GM23338 (cell line): ENCODE results near the gene CD46. TPM values are rescaled to one million over a fixed set of nuclear protein-coding genes. Genes with fewer than 3 reads are reported as not detected.

ENCODE experiments used
- ATAC-seq: fragments of 200-7000 bp; cut with Tn5 transposase; 3 replicates; pipeline ENCODE4 v1.9.1; 2020
- DNase-seq: peaks from one replicate; pipeline ENCODE4 v3.0.0-alpha.2; 2015; ENCODE audit warnings: low spot score
- H2AFZ ChIP-seq: fragments of 200-600 bp; sonication (generic); 2 replicates; pipeline ENCODE4 v1.8.0; 2016; ENCODE audit warnings: antibody characterized with exemption, mild to moderate bottlenecking, moderate library complexity
- H3F3A ChIP-seq: fragments of 200-600 bp; sonication (generic); replicated peaks from 2 replicates; pipeline ENCODE4 v1.8.0; 2017; ENCODE audit warnings: antibody characterized with exemption, mixed run types, low read depth
- H3K27ac ChIP-seq: fragments of 200-600 bp; sonication (generic); 2 replicates; pipeline ENCODE4 v1.6.1; 2016; ENCODE audit warnings: low read depth
- H3K27me3 ChIP-seq: fragments of 200-600 bp; sonication (generic); 2 replicates; pipeline ENCODE4 v1.8.0; 2016; ENCODE audit warnings: mild to moderate bottlenecking, mixed run types, moderate library complexity; ENCODE audit not compliant: insufficient read depth
- H3K36me3 ChIP-seq: fragments of 200-600 bp; sonication (generic); 2 replicates; pipeline ENCODE4 v1.8.0; 2016; ENCODE audit warnings: mild to moderate bottlenecking; ENCODE audit not compliant: insufficient read depth
- H3K4me1 ChIP-seq: fragments of 200-600 bp; sonication (generic); 2 replicates; pipeline ENCODE4 v1.8.0; 2016; ENCODE audit warnings: mild to moderate bottlenecking, moderate library complexity; ENCODE audit not compliant: insufficient read depth
- H3K4me2 ChIP-seq: fragments of 200-600 bp; sonication (generic); 2 replicates; pipeline ENCODE4 v1.7.1; 2017; ENCODE audit warnings: mixed run types
- H3K4me3 ChIP-seq: fragments of 200-600 bp; sonication (generic); 2 replicates; pipeline ENCODE4 v1.6.1; 2016; ENCODE audit warnings: mixed run types
- H3K79me2 ChIP-seq: fragments of 200-600 bp; sonication (generic); replicated peaks from 2 replicates; pipeline ENCODE4 v1.8.0; 2017; ENCODE audit warnings: mild to moderate bottlenecking; ENCODE audit not compliant: insufficient read depth
- H3K9me2 ChIP-seq: fragments of 200-600 bp; sonication (generic); 2 replicates; pipeline ENCODE4 v1.8.0; 2017; ENCODE audit not compliant: insufficient read depth
- H4K20me1 ChIP-seq: fragments of 200-600 bp; sonication (generic); replicated peaks from 2 replicates; pipeline ENCODE4 v1.8.0; 2017; ENCODE audit warnings: mild to moderate bottlenecking; ENCODE audit not compliant: insufficient read depth
- H3K27ac Mint-ChIP-seq: 2 replicates; pipeline ENCODE4 v1.8.0; 2020; ENCODE audit warnings: inconsistent platforms, mild to moderate bottlenecking, moderate library complexity, mixed read lengths
- H3K27me3 Mint-ChIP-seq: 3 replicates; pipeline ENCODE4 v1.8.0; 2022; ENCODE audit warnings: low read depth, mild to moderate bottlenecking, moderate library complexity, mixed read lengths, inconsistent platforms; ENCODE audit not compliant: insufficient read depth, poor library complexity
- H3K36me3 Mint-ChIP-seq: 3 replicates; pipeline ENCODE4 v1.8.0; 2021; ENCODE audit warnings: low read depth, mild to moderate bottlenecking, inconsistent platforms, moderate library complexity, mixed read lengths
- H3K4me1 Mint-ChIP-seq: 3 replicates; pipeline ENCODE4 v1.8.0; 2020; ENCODE audit warnings: mild to moderate bottlenecking, inconsistent platforms, mixed read lengths
- H3K4me3 Mint-ChIP-seq: 3 replicates; pipeline ENCODE4 v1.8.0; 2021; ENCODE audit warnings: moderate library complexity, mild to moderate bottlenecking, inconsistent platforms, mixed read lengths
- H3K9me3 Mint-ChIP-seq: 3 replicates; pipeline ENCODE4 v1.8.0; 2020; ENCODE audit warnings: moderate library complexity, mild to moderate bottlenecking, inconsistent platforms, mixed read lengths
- CREB1 ChIP-seq: fragments of 250-450 bp; sonication (Bioruptor Pico); IDR thresholded peaks from 2 replicates; pipeline ENCODE4 v1.5.0; 2020; ENCODE audit warnings: low read depth, mild to moderate bottlenecking, moderate library complexity
- EZH2 ChIP-seq: fragments of 200-600 bp; sonication (generic); IDR thresholded peaks from one replicate; pipeline ENCODE4 v1.8.0; 2017; ENCODE audit warnings: antibody characterized with exemption, mild to moderate bottlenecking, low read depth; ENCODE audit not compliant: unreplicated experiment
- EZH2phosphoT487 ChIP-seq: fragments of 200-600 bp; sonication (generic); IDR thresholded peaks from one replicate; pipeline ENCODE4 v1.8.1; 2018; ENCODE audit warnings: antibody characterized with exemption; ENCODE audit not compliant: unreplicated experiment
- JUNB ChIP-seq: IDR thresholded peaks from one replicate; pipeline ENCODE4 v1.6.1; 2016; ENCODE audit warnings: antibody characterized with exemption; ENCODE audit not compliant: unreplicated experiment
- NANOG ChIP-seq: IDR thresholded peaks from 2 replicates; pipeline ENCODE4 v1.6.1; 2016; ENCODE audit warnings: antibody characterized with exemption, borderline replicate concordance
- POLR2AphosphoS5 ChIP-seq: IDR thresholded peaks from 2 replicates; pipeline ENCODE4 v1.6.1; 2016; ENCODE audit warnings: antibody characterized with exemption, low read depth
- STAT1 ChIP-seq: IDR thresholded peaks from one replicate; pipeline ENCODE4 v1.6.1; 2016; ENCODE audit warnings: antibody characterized with exemption; ENCODE audit not compliant: unreplicated experiment
- ZNF114 ChIP-seq: fragments of 250-450 bp; sonication (Bioruptor Pico); IDR thresholded peaks from 2 replicates; pipeline ENCODE4 v1.5.0; 2020; ENCODE audit warnings: mild to moderate bottlenecking, moderate library complexity
- ZNF331 ChIP-seq: fragments of 250-450 bp; sonication (Bioruptor Pico); IDR thresholded peaks from 2 replicates; pipeline ENCODE4 v1.5.0; 2020; ENCODE audit warnings: low read depth, mild to moderate bottlenecking, moderate library complexity
- polyA plus RNA-seq: library from polyadenylated mRNA; unstranded; fragments of >200 nt; fragmentation: Nextera tagmentation; extraction: Ambion mirVana; gene quantifications from 2 replicates; pipeline ENCODE4 v1.2.1, GENCODE V29; 2016
- total RNA-seq: library from RNA; depleted of rRNA; stranded (reverse); fragments of >200 nt; shearing (Covaris generic); gene quantifications from 2 replicates; pipeline ENCODE4 v1.2.3, GENCODE V29; 2014
- TF ChIP-seq, protein P1 (sequence below): IDR thresholded peaks from one replicate; pipeline ENCODE4 v1.6.1; 2018; ENCODE audit warnings: antibody characterized with exemption; ENCODE audit not compliant: unreplicated experiment
- TF ChIP-seq, protein P2 (sequence below): fragments of 250-450 bp; sonication (Bioruptor Pico); IDR thresholded peaks from 2 replicates; pipeline ENCODE4 v1.5.0; 2020; ENCODE audit warnings: mild to moderate bottlenecking, moderate library complexity
- TF ChIP-seq, protein P3 (sequence below), 2 experiments: fragments of 200-600 bp in 1 of 2; sonication (generic) in 1 of 2; conservative IDR thresholded peaks; 2 replicates each; pipeline versions ENCODE4 v1.5.1 to v1.6.1; 2016 to 2017; ENCODE audit warnings: antibody characterized with exemption in 2 of 2, low read depth in 2 of 2, mild to moderate bottlenecking in 2 of 2, moderate library complexity in 1 of 2
- TF ChIP-seq, protein P4 (sequence below): IDR thresholded peaks from 2 replicates; pipeline ENCODE4 v1.6.1; 2016; ENCODE audit warnings: antibody characterized with exemption

Gene CD46
- total and polyA plus RNA-seq, 2 experiments from 2014 or later = 199 to 209 TPM

DNA sequence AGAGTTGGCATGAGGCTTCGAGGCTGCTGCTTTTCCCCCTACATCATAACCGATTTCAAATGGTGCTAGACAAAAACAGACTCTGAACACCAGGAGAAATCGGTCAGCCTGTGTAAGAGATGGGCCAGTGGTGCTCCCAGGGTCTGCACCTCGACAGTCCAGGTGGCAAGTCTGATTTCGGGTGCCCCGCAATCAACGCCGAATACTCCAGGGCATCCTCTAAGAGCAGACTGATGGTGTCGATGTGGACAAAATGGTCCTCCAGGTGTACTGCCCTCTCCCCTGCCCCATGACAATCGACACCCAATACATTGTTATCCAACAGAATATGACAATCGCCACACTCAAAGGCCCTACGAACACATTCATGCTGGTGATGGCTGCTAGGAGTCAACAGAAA lies 50.0 kb downstream of the CD46 start:
- H3K4me3 Mint-ChIP-seq = no peak overlapping the region
- no peaks in the 10 kb centered on the region for H3K9me2 ChIP-seq

More for the DNA sequence above, 50.0 kb downstream of the CD46 start:
- Histone ChIP-seq H3K27ac (no peak overlapping the region), H3K27me3 (no peaks in the 10 kb centered on the region), H3K4me2 (no peak overlapping the region), H3K36me3 (no peaks in the 10 kb centered on the region), H3K4me1 (no peaks in the 10 kb centered on the region), H3F3A (no peaks in the 10 kb centered on the region), H3K4me3 (no peak overlapping the region), H4K20me1 (no peaks in the 10 kb centered on the region), H2AFZ (no peak overlapping the region), H3K79me2 (no peaks in the 10 kb centered on the region)
- Mint-ChIP-seq H3K36me3 (no peaks in the 10 kb centered on the region), H3K27me3 (peaks cover 9% of the 10 kb centered on the region), H3K4me1 (peaks cover 13% of the 10 kb centered on the region), H3K9me3 (no peaks in the 10 kb centered on the region), H3K27ac (no peak overlapping the region)
- no peak for DNase-seq
- TF ChIP-seq EZH2phosphoT487 = no peak
- TF ChIP-seq, protein P1, sequence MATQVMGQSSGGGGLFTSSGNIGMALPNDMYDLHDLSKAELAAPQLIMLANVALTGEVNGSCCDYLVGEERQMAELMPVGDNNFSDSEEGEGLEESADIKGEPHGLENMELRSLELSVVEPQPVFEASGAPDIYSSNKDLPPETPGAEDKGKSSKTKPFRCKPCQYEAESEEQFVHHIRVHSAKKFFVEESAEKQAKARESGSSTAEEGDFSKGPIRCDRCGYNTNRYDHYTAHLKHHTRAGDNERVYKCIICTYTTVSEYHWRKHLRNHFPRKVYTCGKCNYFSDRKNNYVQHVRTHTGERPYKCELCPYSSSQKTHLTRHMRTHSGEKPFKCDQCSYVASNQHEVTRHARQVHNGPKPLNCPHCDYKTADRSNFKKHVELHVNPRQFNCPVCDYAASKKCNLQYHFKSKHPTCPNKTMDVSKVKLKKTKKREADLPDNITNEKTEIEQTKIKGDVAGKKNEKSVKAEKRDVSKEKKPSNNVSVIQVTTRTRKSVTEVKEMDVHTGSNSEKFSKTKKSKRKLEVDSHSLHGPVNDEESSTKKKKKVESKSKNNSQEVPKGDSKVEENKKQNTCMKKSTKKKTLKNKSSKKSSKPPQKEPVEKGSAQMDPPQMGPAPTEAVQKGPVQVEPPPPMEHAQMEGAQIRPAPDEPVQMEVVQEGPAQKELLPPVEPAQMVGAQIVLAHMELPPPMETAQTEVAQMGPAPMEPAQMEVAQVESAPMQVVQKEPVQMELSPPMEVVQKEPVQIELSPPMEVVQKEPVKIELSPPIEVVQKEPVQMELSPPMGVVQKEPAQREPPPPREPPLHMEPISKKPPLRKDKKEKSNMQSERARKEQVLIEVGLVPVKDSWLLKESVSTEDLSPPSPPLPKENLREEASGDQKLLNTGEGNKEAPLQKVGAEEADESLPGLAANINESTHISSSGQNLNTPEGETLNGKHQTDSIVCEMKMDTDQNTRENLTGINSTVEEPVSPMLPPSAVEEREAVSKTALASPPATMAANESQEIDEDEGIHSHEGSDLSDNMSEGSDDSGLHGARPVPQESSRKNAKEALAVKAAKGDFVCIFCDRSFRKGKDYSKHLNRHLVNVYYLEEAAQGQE = no peak
- TF ChIP-seq ZNF114 (CRISPR knock-in tag) = no peak
- TF ChIP-seq STAT1 = no peak
- TF ChIP-seq CREB1 = no peak
- TF ChIP-seq, protein P2, sequence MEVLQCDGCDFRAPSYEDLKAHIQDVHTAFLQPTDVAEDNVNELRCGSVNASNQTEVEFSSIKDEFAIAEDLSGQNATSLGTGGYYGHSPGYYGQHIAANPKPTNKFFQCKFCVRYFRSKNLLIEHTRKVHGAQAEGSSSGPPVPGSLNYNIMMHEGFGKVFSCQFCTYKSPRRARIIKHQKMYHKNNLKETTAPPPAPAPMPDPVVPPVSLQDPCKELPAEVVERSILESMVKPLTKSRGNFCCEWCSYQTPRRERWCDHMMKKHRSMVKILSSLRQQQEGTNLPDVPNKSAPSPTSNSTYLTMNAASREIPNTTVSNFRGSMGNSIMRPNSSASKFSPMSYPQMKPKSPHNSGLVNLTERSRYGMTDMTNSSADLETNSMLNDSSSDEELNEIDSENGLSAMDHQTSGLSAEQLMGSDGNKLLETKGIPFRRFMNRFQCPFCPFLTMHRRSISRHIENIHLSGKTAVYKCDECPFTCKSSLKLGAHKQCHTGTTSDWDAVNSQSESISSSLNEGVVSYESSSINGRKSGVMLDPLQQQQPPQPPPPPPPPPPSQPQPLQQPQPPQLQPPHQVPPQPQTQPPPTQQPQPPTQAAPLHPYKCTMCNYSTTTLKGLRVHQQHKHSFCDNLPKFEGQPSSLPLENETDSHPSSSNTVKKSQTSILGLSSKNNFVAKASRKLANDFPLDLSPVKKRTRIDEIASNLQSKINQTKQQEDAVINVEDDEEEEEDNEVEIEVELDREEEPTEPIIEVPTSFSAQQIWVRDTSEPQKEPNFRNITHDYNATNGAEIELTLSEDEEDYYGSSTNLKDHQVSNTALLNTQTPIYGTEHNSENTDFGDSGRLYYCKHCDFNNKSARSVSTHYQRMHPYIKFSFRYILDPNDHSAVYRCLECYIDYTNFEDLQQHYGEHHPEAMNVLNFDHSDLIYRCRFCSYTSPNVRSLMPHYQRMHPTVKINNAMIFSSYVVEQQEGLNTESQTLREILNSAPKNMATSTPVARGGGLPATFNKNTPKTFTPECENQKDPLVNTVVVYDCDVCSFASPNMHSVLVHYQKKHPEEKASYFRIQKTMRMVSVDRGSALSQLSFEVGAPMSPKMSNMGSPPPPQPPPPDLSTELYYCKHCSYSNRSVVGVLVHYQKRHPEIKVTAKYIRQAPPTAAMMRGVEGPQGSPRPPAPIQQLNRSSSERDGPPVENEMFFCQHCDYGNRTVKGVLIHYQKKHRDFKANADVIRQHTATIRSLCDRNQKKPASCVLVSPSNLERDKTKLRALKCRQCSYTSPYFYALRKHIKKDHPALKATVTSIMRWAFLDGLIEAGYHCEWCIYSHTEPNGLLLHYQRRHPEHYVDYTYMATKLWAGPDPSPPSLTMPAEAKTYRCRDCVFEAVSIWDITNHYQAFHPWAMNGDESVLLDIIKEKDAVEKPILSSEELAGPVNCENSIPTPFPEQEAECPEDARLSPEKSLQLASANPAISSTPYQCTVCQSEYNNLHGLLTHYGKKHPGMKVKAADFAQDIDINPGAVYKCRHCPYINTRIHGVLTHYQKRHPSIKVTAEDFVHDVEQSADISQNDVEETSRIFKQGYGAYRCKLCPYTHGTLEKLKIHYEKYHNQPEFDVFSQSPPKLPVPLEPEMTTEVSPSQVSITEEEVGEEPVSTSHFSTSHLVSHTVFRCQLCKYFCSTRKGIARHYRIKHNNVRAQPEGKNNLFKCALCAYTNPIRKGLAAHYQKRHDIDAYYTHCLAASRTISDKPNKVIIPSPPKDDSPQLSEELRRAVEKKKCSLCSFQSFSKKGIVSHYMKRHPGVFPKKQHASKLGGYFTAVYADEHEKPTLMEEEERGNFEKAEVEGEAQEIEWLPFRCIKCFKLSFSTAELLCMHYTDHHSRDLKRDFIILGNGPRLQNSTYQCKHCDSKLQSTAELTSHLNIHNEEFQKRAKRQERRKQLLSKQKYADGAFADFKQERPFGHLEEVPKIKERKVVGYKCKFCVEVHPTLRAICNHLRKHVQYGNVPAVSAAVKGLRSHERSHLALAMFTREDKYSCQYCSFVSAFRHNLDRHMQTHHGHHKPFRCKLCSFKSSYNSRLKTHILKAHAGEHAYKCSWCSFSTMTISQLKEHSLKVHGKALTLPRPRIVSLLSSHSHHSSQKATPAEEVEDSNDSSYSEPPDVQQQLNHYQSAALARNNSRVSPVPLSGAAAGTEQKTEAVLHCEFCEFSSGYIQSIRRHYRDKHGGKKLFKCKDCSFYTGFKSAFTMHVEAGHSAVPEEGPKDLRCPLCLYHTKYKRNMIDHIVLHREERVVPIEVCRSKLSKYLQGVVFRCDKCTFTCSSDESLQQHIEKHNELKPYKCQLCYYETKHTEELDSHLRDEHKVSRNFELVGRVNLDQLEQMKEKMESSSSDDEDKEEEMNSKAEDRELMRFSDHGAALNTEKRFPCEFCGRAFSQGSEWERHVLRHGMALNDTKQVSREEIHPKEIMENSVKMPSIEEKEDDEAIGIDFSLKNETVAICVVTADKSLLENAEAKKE (CRISPR knock-in tag) = no peak
- TF ChIP-seq, protein P3, sequence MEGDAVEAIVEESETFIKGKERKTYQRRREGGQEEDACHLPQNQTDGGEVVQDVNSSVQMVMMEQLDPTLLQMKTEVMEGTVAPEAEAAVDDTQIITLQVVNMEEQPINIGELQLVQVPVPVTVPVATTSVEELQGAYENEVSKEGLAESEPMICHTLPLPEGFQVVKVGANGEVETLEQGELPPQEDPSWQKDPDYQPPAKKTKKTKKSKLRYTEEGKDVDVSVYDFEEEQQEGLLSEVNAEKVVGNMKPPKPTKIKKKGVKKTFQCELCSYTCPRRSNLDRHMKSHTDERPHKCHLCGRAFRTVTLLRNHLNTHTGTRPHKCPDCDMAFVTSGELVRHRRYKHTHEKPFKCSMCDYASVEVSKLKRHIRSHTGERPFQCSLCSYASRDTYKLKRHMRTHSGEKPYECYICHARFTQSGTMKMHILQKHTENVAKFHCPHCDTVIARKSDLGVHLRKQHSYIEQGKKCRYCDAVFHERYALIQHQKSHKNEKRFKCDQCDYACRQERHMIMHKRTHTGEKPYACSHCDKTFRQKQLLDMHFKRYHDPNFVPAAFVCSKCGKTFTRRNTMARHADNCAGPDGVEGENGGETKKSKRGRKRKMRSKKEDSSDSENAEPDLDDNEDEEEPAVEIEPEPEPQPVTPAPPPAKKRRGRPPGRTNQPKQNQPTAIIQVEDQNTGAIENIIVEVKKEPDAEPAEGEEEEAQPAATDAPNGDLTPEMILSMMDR (conservative IDR thresholded peaks at IDR 0.05; ENCODE audit: low read depth in 2 of 2) = no peak
- TF ChIP-seq ZNF331 = no peak
- no peak for TF ChIP-seq JUNB
- no peak for TF ChIP-seq EZH2
- no peak for TF ChIP-seq POLR2AphosphoS5
- TF ChIP-seq, protein P4, sequence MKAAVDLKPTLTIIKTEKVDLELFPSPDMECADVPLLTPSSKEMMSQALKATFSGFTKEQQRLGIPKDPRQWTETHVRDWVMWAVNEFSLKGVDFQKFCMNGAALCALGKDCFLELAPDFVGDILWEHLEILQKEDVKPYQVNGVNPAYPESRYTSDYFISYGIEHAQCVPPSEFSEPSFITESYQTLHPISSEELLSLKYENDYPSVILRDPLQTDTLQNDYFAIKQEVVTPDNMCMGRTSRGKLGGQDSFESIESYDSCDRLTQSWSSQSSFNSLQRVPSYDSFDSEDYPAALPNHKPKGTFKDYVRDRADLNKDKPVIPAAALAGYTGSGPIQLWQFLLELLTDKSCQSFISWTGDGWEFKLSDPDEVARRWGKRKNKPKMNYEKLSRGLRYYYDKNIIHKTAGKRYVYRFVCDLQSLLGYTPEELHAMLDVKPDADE = no peak
- TF ChIP-seq NANOG = no peak
- ATAC-seq = no peak
